ENCODE measurements around the gene TPST2. TPM values are rescaled to one million over a fixed set of nuclear protein-coding genes. Genes with fewer than 3 reads are reported as not detected.

TPST2 gene
- total and polyA plus RNA-seq, 2 of the 4 experiments (the other 2 are of a cell fraction): 42.5 to 63.6 TPM

DNA sequence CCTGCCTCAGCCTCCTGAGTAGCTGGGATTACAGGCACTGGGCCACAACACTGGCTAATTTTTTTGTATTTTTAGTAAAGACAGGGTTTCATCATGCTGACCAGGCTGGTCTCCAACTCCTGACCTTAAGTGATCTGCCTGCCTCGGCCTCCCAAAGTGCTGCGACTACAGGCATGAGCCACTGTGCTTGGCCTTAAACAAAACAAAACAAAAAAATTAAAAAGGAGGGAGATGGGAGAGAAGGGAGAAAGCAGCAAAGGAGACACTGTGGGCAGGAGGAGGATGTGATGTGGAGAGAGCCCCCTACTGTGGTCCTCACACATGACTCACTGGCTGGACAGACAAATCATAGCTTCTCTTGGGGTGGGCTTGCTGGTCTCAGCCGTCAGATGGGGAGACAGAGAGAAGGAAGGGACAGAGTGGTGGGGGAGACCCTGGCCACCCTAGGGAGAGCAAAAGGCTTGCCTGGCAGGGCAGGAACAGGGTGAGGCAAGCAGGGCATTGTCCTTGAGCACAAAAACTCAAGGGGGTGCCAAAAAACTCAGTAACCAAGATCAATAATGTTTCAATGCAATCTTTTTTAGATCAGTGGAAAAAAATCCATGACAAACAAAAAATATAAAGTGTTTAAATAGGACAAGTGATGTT, 31.6 kb downstream of the TPST2 start:
- Histone ChIP-seq H3K56ac (ENCODE audit: extremely low read depth, insufficient read depth, low read length) (peak overlapping the region; percentile 49; the same call in 1 of the 2 replicates), H2AFZ (replicated peaks; ENCODE audit: low read length, poor library complexity) (peak overlapping the region; percentile 59), H2BK5ac (ENCODE audit: low read depth, low read length, poor library complexity, severe bottlenecking) (peak overlapping the region; percentile 9), H4K20me1 (ENCODE audit: insufficient read depth, low read length) (peaks cover 4% of the 10 kb centered on the region), H4K5ac (ENCODE audit: low read depth, low read length) (peak overlapping the region; percentile 27), H3K4me1 (ENCODE audit: control insufficient read depth, insufficient read depth, low read length) (peaks cover 5% of the 10 kb centered on the region), H3K9me3 (ENCODE audit: control insufficient read depth, insufficient read depth, low read length) (no peaks in the 10 kb centered on the region), H3K9ac (ENCODE audit: low read depth, low read length) (peak overlapping the region; percentile 15; the same call in 1 of the 2 replicates), H4K8ac (ENCODE audit: low read depth in 2 of 2, low read length in 2 of 2) (peak overlapping the region; percentile 11 to 86; a peak in 3 of 4 replicates), H3K27me3 (ENCODE audit: control insufficient read depth, insufficient read depth, low read length) (no peaks in the 10 kb centered on the region), H3K36me3 (ENCODE audit: control insufficient read depth, insufficient read depth, low read length) (no peaks in the 10 kb centered on the region), H3K4me2 (ENCODE audit: low read depth, low read length) (0 out of 2 replicates have a peak overlapping the region, but pooled peaks have one; percentile 0), H4K91ac (ENCODE audit: insufficient read depth, low read depth, low read length) (peak overlapping the region; percentile 86), H2BK15ac (ENCODE audit: low read depth, low read length) (peak overlapping the region; percentile 74; the same call in 1 of the 3 replicates), H3K4me3 (ENCODE audit: insufficient read depth, low read depth, low read length) (no peak overlapping the region), H3K4ac (ENCODE audit: low read depth, low read length) (peak overlapping the region; percentile 95), H2BK20ac (ENCODE audit: low read depth, low read length) (peak overlapping the region; percentile 63), H3K79me1 (ENCODE audit: low read depth in 1 of 2, low read length in 2 of 2) (peaks cover 38 to 75% of the 10 kb centered on the region in 2 experiments), H3K27ac (ENCODE audit: insufficient read depth, low read length) (peak overlapping the region; percentile 42; the same call in 1 of the 2 replicates), H3K9me1 (ENCODE audit: insufficient read depth, low read length) (peaks cover 25% of the 10 kb centered on the region), H2BK120ac (ENCODE audit: low read depth, low read length) (peak overlapping the region; percentile 84), H3K14ac (replicated peaks; ENCODE audit: low read depth, low read length) (peak overlapping the region; percentile 34), H3K23ac (ENCODE audit: low read depth, low read length) (peak overlapping the region; percentile 73), H3K18ac (ENCODE audit: low read depth, low read length) (peak overlapping the region; percentile 5; the same call in 1 of the 2 replicates), H2AK9ac (replicated peaks; ENCODE audit: low read depth, low read length, poor library complexity) (peak overlapping the region; percentile 79), H2AK5ac (ENCODE audit: low read depth, low read length) (peak overlapping the region; percentile 84)
- dilution Hi-C loops (cut with HindIII; ENCODE audit: low sequenced_read_pairs, unreplicated experiment) (no loop called here), in situ Hi-C loops (cut with MboI; ENCODE audit: low sequenced_read_pairs) (no loop called here), intact Hi-C loops (cut with micrococcal nuclease) (no loop called here)
- TF ChIP-seq, protein P1, sequence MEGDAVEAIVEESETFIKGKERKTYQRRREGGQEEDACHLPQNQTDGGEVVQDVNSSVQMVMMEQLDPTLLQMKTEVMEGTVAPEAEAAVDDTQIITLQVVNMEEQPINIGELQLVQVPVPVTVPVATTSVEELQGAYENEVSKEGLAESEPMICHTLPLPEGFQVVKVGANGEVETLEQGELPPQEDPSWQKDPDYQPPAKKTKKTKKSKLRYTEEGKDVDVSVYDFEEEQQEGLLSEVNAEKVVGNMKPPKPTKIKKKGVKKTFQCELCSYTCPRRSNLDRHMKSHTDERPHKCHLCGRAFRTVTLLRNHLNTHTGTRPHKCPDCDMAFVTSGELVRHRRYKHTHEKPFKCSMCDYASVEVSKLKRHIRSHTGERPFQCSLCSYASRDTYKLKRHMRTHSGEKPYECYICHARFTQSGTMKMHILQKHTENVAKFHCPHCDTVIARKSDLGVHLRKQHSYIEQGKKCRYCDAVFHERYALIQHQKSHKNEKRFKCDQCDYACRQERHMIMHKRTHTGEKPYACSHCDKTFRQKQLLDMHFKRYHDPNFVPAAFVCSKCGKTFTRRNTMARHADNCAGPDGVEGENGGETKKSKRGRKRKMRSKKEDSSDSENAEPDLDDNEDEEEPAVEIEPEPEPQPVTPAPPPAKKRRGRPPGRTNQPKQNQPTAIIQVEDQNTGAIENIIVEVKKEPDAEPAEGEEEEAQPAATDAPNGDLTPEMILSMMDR (conservative IDR thresholded peaks at IDR 0.05; ENCODE audit: low read depth, low read length): peak; percentile 6; the same call in 1 of the 2 replicates
- TF ChIP-seq POLR2A (IDR thresholded peaks at IDR 0.05; ENCODE audit: low read depth, low read length): no peak
- ChIA-PET POLR2A (ENCODE audit: unreplicated experiment) (interaction anchor here (0.7 kb wide), 1 partner anchor 27 kb away, joined by 3 read pairs; no protein-coding TSS in a partner anchor), CTCF (no interaction called here)
- ATAC-seq (ENCODE audit: low read depth) (peak; percentile 68), DNase-seq (peak; percentile 46)
- no TSS peak for BruUV-seq (replicated peaks)
- no CpG with 5 or more reads among the region's 3 CpGs for WGBS, 2 experiments (ENCODE audit: extremely low coverage in 2 of 2, insufficient read length in 1 of 2)
